HG03045 (cell line): ENCODE data around the gene SNRNP200.
A peak's percentile ranks its signal among the peaks of the same experiment; 100 is the strongest.
"Not testable (repeated sequence)": the region's sequence is repeated elsewhere in the genome, so short reads cannot be mapped to it uniquely, and the experiment has no call there.

ENCODE experiments used
- ATAC-seq: cut with Tn5 transposase; IDR thresholded peaks from one replicate; pipeline ENCODE4 v1.9.1; 2021; ENCODE audit warnings: mild to moderate bottlenecking, moderate library complexity; ENCODE audit not compliant: unreplicated experiment

SNRNP200 gene

GRCh38 chr2:96325041-96325883 lies 19.9 kb upstream of the SNRNP200 start, which contains the start of gene ITPRIPL1:
Gene ITPRIPL1 (plus strand): TSS chr2:96325317. CDS start chr2:96325840, 523 bp downstream.
- no peak for ATAC-seq

DNA sequence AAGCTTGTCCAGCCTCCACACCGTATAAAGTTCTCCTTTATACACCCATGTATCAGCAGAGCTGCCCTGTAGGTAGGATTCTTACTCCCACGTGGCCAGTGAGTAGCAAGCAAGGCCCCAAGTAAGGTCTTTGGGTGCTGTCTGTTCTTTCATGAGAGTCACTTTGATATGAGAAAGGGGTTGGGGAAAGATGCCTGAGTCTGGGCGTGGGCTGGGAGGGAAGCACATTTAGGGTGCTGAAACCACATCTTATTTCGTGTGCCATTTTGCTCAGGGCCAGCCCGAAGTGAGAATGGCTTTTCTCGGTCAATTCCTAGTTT lies 19.3 kb upstream of the SNRNP200 start:
- no peak for ATAC-seq

GRCh38 chr2:96323849-96324248 lies 18.5 kb upstream of the SNRNP200 start:
- no peak for ATAC-seq

DNA sequence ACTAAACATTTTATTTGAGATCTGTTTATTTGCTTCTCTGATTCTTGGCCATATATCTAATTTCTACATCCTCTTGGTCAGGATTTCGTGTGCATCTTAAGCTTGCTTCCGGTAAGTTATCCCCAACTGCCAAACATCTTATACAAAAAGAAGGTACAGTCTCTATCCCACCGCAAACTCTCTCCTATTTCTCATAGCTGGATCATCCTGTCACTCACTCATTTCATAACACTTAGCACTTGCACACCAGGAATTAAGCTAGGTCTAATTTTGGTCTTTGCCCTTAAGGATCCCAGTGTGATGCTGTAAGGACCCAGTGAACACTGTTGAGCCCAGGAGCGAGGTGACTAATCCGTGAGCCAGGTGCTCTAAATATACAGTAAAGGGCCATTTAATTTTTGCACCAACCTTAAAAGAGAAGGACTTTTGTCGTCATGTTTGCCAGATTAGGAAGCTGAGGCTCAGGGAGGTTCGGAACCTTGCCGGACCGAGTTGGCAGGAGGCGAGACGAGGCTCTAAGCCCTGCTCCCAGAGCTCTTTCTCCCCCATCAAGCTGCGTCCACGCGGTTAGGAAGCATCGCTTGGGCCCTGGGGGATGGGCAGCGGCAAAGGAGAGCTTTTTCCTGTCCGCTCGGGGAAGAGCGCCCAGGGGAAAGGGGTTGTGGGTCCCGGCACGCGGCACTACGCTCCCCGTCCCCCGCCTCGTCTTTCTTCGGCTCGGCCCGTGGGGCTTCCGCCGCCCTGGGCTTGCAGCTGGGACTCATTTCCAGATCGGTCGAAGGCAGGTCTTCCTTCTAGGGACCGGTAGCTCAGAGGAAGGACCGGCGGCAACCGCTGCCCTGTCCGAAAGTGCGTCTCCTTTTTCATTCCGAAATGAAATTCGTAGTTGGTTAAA lies 15.6 kb upstream of the SNRNP200 start:
- ATAC-seq = peak; percentile 25

- ATAC-seq = no peak
Measured at GRCh38 chr2:96320326-96320725, 15.0 kb upstream of the SNRNP200 start.

GRCh38 chr2:96319396-96319795 lies 14.1 kb upstream of the SNRNP200 start:
- no peak for ATAC-seq

DNA sequence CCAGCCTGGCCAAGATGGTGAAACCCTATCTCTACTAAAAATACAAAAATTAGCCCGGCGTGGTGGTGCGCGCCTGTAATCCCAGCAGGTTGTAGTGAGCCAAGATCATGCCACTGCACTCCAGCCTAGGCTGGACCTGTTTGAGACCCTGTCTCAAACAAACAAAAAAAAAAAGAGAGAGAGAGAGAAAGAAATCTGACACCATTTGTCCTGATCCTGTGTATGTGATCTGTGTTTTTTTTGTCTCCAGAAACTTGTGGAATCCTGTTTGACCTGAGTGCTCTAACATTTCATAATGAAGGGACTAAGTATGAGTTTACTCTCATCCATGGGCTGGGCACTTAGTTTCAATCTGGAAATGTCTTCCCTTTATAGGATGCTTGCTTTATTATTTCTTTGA lies 13.4 kb upstream of the SNRNP200 start:
- no peak for ATAC-seq

DNA sequence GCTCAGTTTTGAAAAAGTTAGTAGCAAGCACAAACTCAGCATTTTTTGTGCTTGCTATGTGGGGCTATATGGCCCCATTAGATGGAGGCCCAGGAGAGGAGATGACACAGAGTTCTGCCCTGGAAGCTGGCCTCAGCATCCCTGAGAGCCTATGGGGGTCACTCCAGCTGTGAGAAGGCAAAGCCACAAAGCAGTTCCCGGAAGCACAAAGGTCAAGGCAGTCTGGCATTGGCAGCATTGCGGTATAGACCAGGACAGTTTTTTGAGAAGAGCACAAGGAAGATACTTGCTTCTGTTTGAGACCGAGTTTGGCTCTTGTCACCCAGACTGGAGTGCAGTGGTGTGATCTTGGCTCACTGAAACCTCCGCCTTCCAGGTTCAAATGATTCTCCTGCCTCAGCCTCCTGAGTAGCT lies 12.2 kb upstream of the SNRNP200 start:
- no peak for ATAC-seq

GRCh38 chr2:96316999-96317398 lies 11.7 kb upstream of the SNRNP200 start:
- ATAC-seq = no peak

- no peak for ATAC-seq
Measured at GRCh38 chr2:96315400-96316071, 10.2 kb upstream of the SNRNP200 start.

- no peak for ATAC-seq
Measured at GRCh38 chr2:96315005-96315399, 9.7 kb upstream of the SNRNP200 start.

GRCh38 chr2:96308248-96308647 lies 2.9 kb upstream of the SNRNP200 start:
- no peak for ATAC-seq

- no peak for ATAC-seq
Measured at GRCh38 chr2:96306370-96306769, 1.0 kb upstream of the SNRNP200 start.

DNA sequence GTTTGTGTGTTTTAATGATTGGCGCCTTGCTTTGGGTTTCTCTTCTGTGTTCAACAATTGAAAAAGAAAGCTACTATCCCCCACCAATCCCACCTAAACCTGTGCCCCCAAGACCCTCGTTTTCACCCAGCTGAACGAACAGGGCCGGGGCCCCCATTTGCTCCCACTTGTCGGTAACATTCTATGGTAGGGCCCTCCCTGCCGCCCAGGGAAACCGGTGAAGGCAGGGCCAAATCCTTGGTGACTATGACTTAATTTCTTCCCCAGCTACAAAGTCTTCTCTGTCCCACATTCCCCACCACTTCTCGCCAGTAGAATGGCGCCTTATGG lies 598 bp upstream of the SNRNP200 start:
- ATAC-seq = no peak

GRCh38 chr2:96304606-96305005 lies 740 bp downstream of the SNRNP200 start:
- ATAC-seq = no peak

GRCh38 chr2:96301865-96302264 lies 3.5 kb downstream of the SNRNP200 start:
- ATAC-seq = no peak

- no peak for ATAC-seq
Measured at GRCh38 chr2:96296925-96297324, 8.4 kb downstream of the SNRNP200 start.

- not testable (repeated sequence) for ATAC-seq
Measured at GRCh38 chr2:96294271-96294670, 11.1 kb downstream of the SNRNP200 start.

DNA sequence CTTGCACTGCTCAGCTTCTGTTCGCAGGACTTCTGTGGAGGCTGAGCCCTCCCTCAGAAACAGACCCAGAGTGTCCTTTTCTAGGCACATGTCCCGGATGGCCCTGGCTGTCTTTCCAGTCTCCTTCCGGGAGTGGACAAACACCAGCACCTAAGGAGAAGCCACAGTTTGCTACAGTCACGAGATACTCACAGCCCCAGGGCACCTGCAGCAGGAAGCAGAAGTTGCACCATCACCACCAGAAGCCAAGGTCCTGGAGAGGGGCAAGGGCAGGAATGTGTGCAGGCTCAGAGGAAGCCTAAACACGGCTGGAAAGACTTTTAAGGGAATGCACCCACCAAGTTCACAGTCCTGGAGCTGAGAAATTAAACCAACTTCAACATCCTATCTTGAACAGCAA lies 13.6 kb downstream of the SNRNP200 start:
- ATAC-seq = no peak

GRCh38 chr2:96287273-96287856 lies 18.0 kb downstream of the SNRNP200 start:
- ATAC-seq = no peak
